ENCODE measurements around the gene SEC63.
"Not testable (repeated sequence)": the region's sequence is repeated elsewhere in the genome, so short reads cannot be mapped to it uniquely, and the experiment has no call there.

SEC63 gene, protein sequence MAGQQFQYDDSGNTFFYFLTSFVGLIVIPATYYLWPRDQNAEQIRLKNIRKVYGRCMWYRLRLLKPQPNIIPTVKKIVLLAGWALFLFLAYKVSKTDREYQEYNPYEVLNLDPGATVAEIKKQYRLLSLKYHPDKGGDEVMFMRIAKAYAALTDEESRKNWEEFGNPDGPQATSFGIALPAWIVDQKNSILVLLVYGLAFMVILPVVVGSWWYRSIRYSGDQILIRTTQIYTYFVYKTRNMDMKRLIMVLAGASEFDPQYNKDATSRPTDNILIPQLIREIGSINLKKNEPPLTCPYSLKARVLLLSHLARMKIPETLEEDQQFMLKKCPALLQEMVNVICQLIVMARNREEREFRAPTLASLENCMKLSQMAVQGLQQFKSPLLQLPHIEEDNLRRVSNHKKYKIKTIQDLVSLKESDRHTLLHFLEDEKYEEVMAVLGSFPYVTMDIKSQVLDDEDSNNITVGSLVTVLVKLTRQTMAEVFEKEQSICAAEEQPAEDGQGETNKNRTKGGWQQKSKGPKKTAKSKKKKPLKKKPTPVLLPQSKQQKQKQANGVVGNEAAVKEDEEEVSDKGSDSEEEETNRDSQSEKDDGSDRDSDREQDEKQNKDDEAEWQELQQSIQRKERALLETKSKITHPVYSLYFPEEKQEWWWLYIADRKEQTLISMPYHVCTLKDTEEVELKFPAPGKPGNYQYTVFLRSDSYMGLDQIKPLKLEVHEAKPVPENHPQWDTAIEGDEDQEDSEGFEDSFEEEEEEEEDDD

DNA sequence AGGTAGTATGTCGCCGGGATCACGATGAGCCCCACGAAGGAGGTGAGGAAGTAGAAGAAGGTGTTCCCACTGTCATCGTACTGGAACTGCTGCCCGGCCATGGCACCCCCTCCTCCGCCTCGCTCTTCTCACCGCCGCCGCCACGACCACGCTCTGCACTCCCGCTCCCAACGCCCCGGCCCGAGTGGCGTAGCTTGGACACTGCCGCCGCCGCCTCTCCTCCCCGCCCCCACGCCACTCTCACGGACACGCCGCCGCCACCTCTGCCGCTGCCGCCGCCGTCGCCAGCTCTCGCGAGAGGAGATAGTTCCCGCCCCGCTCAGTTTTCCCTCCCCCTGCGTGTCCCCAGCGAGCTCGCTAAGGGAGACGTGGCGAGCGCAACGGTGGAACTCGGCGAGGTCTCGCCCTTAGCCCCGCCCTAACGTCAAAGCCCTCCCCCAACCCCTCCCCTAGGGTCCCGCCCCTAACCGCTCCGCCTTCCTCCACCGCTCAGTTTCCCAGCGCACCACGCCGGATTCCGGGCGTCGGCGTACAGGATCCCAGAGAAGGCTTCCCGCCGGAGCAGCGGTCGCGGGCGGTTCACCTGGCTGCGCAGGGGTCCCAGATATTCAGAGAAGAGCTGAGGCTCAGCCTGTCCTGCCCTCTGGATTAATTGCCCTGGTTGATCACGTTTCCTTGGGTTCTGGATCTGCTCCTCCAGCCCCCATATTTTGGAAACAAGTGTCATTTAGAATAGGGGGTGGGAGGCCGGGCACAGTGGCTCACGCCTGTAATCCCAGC, at the start of gene SEC63:
Gene SEC63, minus strand, starts transcription at position 300 of the 780 bp plus-strand sequence. Its CDS starts 199 bp downstream, at position 101.
- H3K27me3 ChIP-seq (ENCODE audit: control insufficient read depth, insufficient read depth, low read length) = no peaks in the 10 kb centered on the region
- peak within 1 kb of the TSS; percentile 95 for H3K4me3 ChIP-seq (ENCODE audit: low read length)
- H3K27ac ChIP-seq (ENCODE audit: low read depth, low read length) = peak within 1 kb of the TSS; percentile 93
- H3K4me1 ChIP-seq (ENCODE audit: control insufficient read depth, insufficient read depth, low read length) = peaks cover 12% of the 10 kb centered on the region
- H3K9ac ChIP-seq (ENCODE audit: low read length) = peak within 1 kb of the TSS; percentile 95
- no peaks in the 10 kb centered on the region for H3K36me3 ChIP-seq (ENCODE audit: control insufficient read depth, insufficient read depth, low read length)

DNA sequence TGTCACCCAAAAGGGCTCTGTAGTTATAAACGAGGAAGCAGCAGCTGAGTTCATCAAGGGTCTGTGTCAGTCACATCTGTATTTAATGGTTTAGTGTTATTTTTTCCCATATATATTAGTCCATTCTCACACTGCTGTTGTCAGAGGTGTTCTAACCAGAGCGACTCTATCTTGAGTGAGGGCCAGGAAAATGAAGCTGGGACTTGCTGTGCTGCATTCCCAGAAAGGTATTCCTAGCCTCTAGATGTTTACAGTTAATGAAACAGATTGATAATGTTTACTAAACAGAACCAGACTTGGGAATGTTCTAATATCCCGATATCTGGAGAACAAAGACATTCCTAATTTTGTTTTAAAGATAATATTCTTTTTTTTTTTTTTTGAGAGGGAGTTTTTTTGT, 48.0 kb upstream of the SEC63 start:
- no peak overlapping the region for H3K9ac ChIP-seq (ENCODE audit: low read length)
- H3K4me3 ChIP-seq (ENCODE audit: low read length) = no peak overlapping the region
- no peaks in the 10 kb centered on the region for H3K27me3 ChIP-seq (ENCODE audit: control insufficient read depth, insufficient read depth, low read length)
- H3K27ac ChIP-seq (ENCODE audit: low read depth, low read length) = no peak overlapping the region
- H3K36me3 ChIP-seq (ENCODE audit: control insufficient read depth, insufficient read depth, low read length) = no peaks in the 10 kb centered on the region
- H3K4me1 ChIP-seq (ENCODE audit: control insufficient read depth, insufficient read depth, low read length) = no peaks in the 10 kb centered on the region

DNA sequence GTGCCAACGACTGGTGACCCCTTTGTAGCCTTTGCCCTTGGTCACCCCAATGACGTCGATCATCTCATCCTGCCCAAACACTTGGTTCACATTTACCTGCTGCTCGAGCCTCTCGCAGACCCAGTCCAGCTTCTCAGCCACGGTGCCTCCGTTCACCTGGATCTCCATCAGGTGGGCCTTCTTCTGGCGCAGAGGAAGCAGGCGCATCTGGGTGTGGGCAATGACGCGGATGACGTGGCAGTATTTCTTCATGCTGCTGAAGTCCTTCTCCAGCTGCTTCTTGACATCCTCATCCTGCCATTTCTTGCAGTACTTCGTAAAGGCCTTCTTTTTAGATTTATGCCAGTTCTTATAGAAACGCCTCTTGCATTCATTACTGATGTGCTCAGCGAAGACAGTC, 46.9 kb upstream of the SEC63 start:
- Histone ChIP-seq H3K27me3 (ENCODE audit: control insufficient read depth, insufficient read depth, low read length) (no peaks in the 10 kb centered on the region), H3K9ac (ENCODE audit: low read length) (no peak overlapping the region), H3K4me3 (ENCODE audit: low read length) (no peak overlapping the region), H3K4me1 (ENCODE audit: control insufficient read depth, insufficient read depth, low read length) (no peaks in the 10 kb centered on the region), H3K27ac (ENCODE audit: low read depth, low read length) (no peak overlapping the region), H3K36me3 (ENCODE audit: control insufficient read depth, insufficient read depth, low read length) (no peaks in the 10 kb centered on the region)

DNA sequence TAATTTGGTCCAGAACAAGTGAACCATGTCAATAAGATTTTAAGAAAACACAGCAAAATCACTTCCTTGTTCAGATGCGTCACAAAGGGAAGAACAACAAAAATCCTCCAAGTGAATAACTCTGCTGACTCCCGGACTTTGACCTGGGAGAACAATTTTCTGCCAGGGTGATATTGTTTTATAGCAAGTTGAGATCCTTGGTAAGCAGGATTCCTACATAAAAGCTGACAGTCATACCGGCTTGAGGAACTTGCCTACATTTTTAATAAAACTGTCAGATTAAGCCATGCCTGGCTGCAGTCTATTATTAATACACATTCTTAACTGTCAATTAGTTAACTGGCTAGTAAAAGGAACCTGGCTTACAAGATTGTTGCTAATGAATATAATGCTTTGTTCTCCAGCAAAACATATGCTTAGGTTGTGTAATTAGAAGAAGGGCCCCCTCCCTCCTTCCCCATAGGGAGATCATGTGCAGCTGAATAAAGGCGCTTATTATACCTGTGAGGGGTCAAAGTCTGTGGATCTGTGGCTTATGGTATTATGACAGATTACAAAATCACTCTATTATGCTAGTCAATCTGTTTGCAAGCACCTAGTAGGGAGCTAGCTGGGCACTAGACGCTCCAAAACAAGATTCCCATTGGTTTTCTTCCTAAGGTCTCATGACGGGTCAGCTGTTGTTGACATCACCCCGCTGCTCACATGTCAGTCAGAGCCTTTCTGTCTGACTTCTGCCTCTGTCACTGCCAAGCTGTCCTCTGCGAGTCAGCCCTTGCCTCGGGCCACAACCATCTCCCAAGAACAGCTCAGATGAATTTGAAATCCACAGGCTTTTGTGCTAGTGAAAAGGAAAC, 44.6 kb upstream of the SEC63 start:
- no peaks in the 10 kb centered on the region for H3K4me1 ChIP-seq (ENCODE audit: control insufficient read depth, insufficient read depth, low read length)
- H3K4me3 ChIP-seq (ENCODE audit: low read length) = no peak overlapping the region
- no peak overlapping the region for H3K9ac ChIP-seq (ENCODE audit: low read length)
- H3K27ac ChIP-seq (ENCODE audit: low read depth, low read length) = no peak overlapping the region
- H3K27me3 ChIP-seq (ENCODE audit: control insufficient read depth, insufficient read depth, low read length) = no peaks in the 10 kb centered on the region
- no peaks in the 10 kb centered on the region for H3K36me3 ChIP-seq (ENCODE audit: control insufficient read depth, insufficient read depth, low read length)

DNA sequence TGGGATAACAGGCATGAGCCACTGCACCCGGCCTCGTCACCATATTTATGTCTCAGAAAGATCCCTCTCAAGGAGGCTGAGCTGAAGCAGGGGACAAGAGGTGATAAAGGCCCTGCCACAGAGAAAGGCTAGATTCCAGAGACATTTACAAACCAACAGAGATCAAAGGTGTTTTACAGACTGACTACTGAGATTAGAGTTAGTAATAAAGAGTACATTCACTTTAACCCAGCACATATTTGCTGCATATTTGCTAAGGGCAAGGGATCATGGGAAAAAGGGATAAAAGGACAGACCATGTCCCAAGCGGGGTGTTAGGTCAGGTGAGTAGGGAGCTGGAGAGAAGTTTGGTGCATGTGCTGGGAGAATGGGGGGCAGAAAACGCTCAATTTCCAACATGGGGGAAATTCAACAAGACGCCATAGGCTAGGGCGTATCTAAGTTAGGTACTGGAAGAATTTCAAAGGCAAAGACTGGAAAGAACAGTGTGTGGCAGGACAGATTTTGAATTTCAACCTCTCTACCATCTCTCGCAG, 43.8 kb upstream of the SEC63 start:
- Histone ChIP-seq H3K9ac (ENCODE audit: low read length) (no peak overlapping the region), H3K27me3 (ENCODE audit: control insufficient read depth, insufficient read depth, low read length) (no peaks in the 10 kb centered on the region), H3K36me3 (ENCODE audit: control insufficient read depth, insufficient read depth, low read length) (no peaks in the 10 kb centered on the region), H3K4me3 (ENCODE audit: low read length) (no peak overlapping the region), H3K27ac (ENCODE audit: low read depth, low read length) (no peak overlapping the region), H3K4me1 (ENCODE audit: control insufficient read depth, insufficient read depth, low read length) (no peaks in the 10 kb centered on the region)

DNA sequence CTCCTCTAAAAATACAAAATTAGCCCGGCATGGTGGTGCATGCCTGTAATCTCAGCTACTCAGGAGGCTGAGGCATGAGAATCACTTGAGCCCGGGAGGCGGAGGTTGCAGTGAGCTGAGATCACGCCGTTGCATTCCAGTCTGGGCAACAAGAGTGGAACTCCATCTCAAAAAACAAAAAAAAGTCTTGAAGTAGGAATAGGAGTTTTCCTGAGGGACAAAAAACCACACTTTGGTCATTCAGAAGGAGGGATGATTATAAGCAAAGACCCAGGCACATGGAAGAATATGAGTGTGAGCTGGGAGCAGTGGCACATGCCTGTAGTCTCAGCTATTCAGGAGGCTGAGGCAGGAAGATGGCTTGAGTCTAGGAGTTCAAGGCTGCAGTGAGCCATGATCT, 42.3 kb upstream of the SEC63 start:
- not testable (repeated sequence) for H3K4me3 ChIP-seq (ENCODE audit: low read length); H3K36me3 ChIP-seq (ENCODE audit: control insufficient read depth, insufficient read depth, low read length); H3K9ac ChIP-seq (ENCODE audit: low read length); H3K27ac ChIP-seq (ENCODE audit: low read depth, low read length); H3K27me3 ChIP-seq (ENCODE audit: control insufficient read depth, insufficient read depth, low read length); H3K4me1 ChIP-seq (ENCODE audit: control insufficient read depth, insufficient read depth, low read length)

DNA sequence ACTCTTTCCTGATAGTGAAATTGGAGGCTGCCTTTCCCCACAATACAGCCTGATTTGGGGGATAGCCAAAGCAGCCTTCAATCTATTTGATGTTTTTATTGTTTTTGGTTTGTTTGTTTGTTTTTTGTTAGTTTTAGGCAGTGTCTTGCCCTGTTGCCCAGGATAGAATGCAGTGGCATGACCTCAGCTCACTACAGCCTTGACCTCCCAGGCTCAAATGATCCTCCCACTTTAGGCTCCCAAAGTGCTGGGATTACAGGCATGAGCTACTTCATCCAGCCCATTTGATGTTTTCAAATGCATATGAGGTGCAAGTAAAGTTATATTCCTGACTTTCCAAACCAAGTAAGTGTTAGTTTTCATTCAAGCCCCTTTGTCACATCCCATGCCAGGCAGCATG, 41.3 kb upstream of the SEC63 start:
- H3K36me3 ChIP-seq (ENCODE audit: control insufficient read depth, insufficient read depth, low read length) = no peaks in the 10 kb centered on the region
- H3K9ac ChIP-seq (ENCODE audit: low read length) = no peak overlapping the region
- H3K27ac ChIP-seq (ENCODE audit: low read depth, low read length) = no peak overlapping the region
- H3K27me3 ChIP-seq (ENCODE audit: control insufficient read depth, insufficient read depth, low read length) = no peaks in the 10 kb centered on the region
- H3K4me1 ChIP-seq (ENCODE audit: control insufficient read depth, insufficient read depth, low read length) = no peaks in the 10 kb centered on the region
- no peak overlapping the region for H3K4me3 ChIP-seq (ENCODE audit: low read length)

DNA sequence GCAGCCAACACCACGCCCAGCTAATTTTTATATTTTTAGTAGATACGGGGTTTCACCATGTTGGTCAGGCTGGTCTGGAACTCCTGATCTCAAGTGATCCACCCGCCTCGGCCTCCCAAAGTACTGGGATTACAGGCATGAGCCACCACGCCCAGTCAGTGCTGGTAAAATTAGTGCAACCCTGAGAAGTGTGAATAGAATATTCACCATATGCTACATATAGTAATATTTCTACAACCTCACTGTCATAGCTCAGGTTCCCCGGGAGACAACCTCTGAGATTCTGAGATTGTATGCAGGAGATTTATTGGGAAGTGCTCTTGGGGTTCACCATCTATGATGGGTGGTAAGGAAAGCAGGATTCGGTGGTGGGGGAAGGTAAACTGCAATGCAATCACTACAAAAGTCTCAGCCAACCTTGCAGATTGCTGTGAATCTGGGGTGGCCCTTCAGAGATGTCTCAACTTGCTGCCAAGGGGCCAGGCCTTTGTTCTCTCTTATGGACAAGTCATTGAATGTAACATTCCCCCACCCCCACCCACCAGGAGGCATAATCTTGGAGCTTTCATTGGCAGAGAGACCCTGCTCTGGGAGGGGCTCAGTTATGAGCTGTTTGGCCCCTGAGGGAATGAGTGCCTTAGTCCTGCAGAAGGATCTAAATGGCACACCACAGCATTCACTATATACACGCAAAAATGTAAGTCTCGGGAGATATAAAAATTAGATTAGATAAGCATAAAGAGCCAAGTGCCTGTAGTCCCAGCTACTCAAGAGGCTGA, 34.0 kb upstream of the SEC63 start:
- H3K27me3 ChIP-seq (ENCODE audit: control insufficient read depth, insufficient read depth, low read length) = no peaks in the 10 kb centered on the region
- H3K4me1 ChIP-seq (ENCODE audit: control insufficient read depth, insufficient read depth, low read length) = no peaks in the 10 kb centered on the region
- no peak overlapping the region for H3K27ac ChIP-seq (ENCODE audit: low read depth, low read length)

DNA sequence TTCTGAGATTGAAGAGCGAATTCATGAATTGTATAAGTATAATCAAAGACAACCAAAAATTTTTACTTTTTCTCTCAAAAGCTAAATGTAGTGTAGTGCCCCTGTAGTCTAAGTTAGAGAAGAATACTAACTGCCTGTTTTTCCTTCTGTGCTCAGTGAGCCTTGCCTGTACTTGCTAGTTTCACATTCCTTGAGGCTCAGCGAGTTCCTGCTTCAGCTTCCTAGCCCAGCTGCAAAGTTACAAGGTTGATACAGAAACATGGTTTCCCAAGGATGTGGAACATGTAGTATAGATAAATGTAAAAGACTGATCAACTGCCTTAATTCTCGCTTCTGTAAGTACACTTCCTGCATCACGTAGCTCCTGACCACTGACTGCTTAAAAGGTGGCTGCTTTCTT, 33.1 kb upstream of the SEC63 start:
- Histone ChIP-seq H3K4me1 (ENCODE audit: control insufficient read depth, insufficient read depth, low read length) (no peaks in the 10 kb centered on the region), H3K4me3 (ENCODE audit: low read length) (no peak overlapping the region), H3K27ac (ENCODE audit: low read depth, low read length) (no peak overlapping the region), H3K9ac (ENCODE audit: low read length) (no peak overlapping the region), H3K27me3 (ENCODE audit: control insufficient read depth, insufficient read depth, low read length) (no peaks in the 10 kb centered on the region), H3K36me3 (ENCODE audit: control insufficient read depth, insufficient read depth, low read length) (no peaks in the 10 kb centered on the region)

More for the DNA sequence above, 34.0 kb upstream of the SEC63 start:
- Histone ChIP-seq H3K9ac (ENCODE audit: low read length) (no peak overlapping the region), H3K4me3 (ENCODE audit: low read length) (no peak overlapping the region), H3K36me3 (ENCODE audit: control insufficient read depth, insufficient read depth, low read length) (no peaks in the 10 kb centered on the region)

DNA sequence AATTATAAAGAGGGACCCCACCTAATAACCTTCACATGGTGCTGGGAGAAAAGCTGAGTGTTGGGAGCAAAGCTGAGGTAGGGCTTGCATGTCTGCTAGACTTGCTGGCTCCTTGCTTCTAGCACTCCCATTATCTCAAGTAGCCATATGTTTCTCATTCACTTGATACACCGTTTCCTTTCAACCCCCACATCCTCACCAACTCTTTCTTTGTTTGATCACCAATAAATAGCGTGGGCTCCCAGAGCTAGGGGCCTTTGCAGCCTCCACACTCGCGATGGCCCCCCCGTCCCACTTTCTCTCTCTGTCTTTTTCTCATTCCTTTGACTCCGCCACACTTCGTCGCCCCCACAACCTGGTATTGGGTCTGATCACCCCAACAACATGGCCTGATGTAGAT, 32.6 kb upstream of the SEC63 start:
- H3K36me3 ChIP-seq (ENCODE audit: control insufficient read depth, insufficient read depth, low read length); H3K9ac ChIP-seq (ENCODE audit: low read length); H3K27me3 ChIP-seq (ENCODE audit: control insufficient read depth, insufficient read depth, low read length); H3K4me1 ChIP-seq (ENCODE audit: control insufficient read depth, insufficient read depth, low read length); H3K4me3 ChIP-seq (ENCODE audit: low read length); H3K27ac ChIP-seq (ENCODE audit: low read depth, low read length): not testable (repeated sequence)

Measured in rectal smooth muscle tissue (tissue), 1 donor.